NCI-H748 (cell line): ENCODE measurements around the gene CRACR2B.

Experiments used
- DNase-seq: peaks from one replicate; lab custom pipeline; 2025; ENCODE audit not compliant: unreplicated experiment; lab: John Stamatoyannopoulos, UW

CRACR2B gene

DNA sequence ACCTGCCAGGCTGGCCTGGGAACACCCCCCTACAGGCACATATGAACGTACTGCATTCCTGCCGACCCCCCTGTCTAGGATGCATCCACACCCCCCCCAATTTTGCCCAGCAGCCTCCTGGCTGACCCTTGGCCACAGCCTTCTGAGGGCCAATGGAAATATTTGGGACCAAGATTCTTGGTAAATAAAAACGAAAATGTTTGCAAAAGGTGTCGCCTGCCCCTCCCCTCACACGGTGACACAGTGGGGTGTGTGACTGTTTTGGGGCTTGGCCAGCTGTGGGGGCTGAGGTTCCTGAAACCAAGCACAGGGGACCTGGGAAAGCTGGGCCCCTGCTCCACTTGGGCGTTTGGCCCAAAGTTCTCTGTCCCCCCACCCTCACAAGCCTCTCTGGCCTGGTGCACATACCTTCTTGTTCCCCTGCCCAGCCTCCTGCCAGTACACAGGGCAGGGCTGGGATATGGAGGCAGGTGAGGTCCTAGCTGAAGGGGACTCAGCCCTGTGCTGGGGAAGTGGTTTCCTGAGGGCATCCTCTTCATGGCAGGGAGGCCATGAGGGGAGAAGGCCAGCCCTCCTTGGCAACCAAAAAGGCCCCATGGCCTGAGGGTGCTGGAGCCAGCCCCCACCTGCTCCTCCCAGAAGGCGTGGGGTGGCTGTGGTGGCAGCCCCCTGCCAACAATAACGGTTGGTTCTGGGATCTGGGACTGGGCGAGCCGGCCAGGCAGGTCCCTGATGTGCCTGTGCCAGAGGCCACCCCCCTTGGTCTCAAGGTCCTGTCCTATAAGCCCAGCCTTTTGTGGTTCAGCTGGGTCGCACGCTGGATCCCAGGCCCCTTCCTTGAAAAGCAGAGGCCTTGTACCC lies 2.1 kb upstream of the CRACR2B start:
- no peak for DNase-seq

DNA sequence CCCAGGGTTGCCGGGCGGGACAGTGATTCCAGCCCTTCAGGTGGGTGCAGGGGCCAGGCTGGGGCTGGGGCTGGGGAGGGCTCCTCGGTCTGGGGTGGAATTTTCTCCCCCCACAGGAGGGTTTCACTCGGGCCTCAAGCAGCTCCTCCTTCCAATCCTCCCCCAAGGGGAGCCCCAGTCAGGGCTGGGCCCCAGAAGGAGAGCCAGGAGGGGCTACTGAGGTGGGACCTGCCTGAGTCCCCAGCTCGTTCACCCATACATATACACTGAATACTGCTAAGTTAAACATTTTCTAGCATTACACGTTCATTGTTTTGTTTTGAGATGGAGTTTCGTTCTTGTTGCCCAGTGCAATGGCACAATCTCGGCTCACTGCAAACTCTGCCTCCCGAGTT lies 1.5 kb upstream of the CRACR2B start:
- no peak for DNase-seq

DNA sequence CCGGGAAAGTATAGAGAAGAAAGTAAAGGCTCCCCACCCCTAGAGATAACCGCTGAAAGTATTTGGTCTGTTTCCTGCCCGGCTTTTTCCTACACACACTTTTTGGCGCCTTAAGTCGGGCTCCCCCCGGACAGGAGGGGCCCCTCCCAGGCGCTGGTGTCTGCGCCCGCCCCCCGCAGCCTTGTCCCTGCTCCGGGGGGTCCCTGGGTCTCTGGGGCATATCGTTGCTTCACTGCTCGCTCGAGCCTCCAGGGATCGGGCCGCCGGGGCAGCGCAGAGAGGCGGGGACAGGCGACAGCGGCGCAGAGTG lies 928 bp upstream of the CRACR2B start:
- DNase-seq = no peak

DNA sequence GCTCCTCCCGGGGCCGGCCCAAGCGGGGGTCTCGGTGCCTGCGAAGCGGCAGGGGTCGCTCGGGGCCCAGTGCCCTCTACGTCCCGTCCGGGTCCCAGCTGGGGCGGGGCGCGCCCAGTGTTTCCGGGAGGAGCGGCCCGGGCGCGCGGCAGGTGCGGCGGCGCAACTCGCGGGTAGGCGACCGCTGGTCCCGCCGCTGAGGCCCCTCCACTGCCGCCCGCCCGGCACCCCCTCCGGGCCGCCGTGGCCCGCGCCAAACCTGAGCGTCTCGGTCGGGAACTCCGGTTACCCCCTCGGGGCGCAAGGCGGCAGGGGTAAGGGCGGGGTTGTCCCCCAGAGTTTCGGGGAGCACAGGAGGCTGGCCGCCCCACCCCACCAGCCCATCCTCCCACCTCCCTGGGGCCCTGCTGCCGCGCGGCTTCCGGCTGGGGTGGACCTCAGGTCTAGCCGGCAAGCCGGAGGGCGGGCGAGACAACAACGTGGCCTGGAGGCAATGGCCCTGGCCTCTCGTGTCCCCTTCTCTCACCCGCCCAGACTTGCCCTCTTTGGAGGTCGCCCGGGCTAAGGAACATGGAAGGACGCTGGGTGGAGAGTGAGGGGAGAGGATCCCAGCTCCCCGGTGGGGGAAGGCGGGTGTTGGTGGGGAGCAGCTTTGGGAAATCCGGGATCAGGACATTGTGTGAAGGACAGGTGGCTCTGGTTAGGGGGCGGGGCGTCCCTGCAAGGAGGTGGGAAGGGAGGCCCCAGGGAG lies 398 bp upstream of the CRACR2B start:
- peak; percentile 33 for DNase-seq

DNA sequence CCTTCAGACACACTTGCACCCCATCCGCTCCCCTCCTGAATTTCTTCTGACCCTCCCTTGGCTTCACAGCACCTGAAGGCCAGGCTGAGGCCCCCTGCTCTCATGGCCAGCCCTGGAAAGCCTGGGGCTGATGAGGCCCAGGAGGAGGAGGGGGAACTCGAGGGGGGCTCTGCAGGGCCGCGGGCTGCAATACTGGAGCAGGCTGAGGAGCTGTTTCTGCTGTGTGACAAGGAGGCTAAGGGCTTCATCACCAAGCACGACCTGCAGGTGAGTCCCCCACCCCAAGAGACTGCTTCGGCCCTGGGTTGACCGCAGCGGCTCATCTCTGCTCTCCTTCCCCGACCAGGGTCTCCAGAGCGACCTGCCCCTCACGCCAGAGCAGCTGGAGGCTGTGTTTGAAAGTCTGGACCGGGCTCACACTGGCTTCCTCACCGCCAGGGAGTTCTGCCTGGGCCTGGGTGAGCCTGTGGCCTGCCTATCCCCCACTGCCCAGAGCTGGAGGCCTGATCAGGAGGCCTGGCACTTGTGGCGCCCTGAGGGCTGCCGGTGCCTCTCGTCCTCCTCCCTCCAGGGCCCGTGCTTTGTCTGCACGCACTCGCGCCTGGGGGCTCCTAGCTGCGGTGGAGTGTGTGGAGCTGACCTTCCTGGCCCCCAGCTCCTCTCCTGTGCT lies 922 bp downstream of the CRACR2B start:
- DNase-seq = no peak

DNA sequence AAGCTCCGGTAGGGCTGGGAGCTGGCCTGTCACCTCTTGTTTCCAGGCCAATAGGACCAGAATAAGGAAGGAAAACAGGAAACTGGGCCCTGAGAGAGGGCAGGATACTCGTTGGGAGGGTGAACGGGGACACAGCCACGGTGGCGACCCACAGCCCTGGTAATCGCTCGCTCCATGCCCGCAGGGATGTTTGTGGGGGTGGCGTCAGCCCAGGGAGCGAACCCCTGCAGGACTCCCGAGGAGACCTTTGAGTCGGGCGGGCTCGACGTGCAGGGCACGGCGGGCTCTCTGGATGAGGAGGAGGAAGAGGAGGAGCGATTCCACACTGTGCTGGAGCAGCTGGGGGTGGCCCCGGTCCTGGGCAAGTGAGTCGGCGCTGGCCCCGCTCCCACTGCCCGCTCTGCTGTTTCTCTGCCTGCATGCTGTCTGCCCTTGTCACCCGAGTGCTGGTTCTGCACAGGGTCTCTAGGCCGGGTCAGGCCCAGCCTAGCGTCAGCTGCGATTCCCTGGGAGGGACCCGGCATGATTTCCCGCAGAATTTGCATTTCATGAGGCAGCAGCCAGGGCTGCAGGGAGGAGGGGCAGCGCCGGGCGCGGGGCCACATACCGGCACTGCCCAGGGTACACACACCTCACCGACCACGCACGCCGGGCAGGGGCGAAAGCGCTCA lies 1.6 kb downstream of the CRACR2B start:
- no peak for DNase-seq

DNA sequence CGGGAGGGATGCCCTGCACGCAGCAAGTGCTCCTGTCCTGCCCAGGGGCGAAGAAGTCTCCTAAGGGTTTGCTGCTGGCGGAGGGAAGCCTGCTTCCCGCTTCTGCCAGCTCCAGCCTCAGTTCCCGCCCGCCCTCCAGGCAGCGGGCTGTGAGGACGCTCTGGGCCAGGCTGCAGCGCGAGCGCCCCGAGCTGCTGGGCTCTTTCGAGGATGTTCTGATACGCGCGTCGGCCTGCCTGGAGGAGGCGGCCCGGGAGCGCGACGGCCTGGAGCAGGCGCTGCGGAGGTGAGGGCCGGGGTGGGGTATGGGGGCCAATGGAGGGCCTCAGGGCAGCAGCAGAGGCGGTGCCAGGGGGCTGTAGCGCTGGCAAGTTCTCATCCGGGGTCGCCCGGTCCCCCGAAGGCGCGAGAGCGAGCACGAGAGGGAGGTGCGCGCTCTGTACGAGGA lies 2.2 kb downstream of the CRACR2B start:
- DNase-seq = peak; percentile 73

DNA sequence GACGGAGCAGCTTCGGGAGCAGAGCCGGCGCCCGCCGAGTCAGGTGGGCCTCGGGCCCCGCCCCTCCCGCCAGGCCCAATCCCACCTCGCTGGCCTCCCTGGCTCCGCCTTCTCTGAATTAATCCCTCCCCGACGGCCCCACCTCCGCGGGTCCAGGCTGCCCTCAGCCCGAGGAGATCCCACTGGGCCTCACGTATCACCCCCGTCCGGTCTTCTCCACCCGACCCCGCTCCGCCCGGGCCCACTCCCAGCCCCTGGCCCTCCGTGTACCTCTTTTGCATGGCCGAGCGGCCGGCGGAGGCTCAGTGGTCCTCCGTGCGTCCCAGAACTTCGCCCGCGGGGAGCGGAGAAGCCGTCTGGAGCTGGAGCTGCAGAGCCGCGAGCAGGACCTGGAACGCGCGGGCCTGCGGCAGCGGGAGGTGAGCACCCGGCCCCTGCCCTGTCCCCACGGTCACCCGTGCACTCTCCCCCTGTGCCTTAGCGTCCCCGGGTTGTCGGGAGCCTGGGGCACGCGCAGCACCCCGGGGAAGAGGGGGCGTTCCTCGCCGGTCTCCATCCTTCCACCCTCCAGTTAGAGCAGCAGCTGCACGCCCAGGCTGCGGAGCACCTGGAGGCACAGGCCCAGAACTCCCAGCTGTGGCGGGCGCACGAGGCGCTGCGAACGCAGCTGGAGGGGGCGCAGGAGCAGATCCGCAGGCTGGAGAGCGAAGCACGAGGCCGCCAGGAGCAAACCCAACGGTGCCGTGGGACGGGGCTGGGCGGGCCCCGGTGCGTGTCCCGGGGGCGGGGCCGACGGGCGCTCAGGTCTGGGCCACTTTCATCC lies 2.8 kb downstream of the CRACR2B start:
- peak; percentile 89 for DNase-seq

DNA sequence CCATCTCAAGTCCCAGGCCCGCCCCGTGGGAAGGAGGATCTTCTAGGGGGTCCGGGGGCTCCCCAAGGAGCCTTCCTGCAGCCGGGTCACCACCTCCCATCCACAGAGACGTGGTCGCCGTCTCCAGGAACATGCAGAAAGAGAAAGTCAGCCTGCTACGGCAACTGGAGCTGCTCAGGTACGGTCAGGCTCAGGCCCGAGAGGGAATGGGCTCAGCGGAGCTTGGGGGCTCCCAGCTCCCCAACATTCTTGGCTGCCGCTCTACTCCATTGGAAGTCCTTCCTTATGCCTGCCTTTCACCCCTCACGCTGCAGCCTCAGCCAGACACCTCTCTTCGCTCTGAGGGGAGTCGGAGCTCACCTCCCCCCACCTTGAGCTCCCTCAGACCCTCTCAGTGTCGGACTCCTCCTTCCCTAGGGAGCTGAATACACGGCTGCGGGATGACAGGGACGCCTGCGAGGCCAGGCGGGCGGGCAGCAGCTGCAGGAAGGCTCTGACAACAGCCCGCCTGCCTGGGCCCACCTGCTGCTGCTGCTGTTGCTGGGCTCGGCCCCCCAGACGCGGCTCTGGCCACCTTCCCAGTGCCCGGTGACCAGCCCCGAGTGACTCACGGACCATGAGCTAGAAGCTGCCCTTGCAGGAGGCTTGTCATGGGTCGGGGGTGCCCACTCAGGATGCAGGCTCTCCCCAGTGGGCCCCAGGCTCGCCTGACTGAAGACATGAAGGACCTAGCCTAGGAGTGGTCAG lies 3.6 kb downstream of the CRACR2B start:
- DNase-seq = peak; percentile 19

DNA sequence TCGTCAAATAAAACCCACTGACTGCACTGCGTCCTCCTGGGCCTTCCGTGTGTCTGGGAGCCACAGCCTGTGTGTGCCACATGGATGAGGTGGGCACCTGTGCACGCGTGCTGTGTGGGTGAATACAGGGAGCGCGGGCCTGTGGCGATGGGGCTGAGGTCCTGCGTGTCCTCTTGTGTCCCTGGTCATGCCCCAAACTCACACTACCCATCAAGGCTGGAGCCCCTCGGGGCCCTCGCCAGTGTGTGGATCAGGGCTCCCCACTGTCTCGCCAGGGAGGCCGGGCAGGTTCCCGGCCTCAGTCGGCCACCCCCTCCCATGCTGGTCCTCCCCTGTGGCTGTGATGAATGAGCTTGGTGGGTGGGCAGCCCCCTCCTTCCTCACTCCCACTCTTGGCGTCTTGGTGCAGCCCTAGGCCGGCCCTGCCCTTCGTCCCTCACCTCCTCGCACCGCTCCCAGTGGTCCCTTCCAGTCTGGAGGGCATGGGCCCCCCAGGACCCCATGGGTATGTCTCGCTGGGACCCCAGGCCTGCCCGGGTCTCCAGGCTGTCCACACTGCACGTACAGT lies 4.3 kb downstream of the CRACR2B start:
- DNase-seq = no peak

DNA sequence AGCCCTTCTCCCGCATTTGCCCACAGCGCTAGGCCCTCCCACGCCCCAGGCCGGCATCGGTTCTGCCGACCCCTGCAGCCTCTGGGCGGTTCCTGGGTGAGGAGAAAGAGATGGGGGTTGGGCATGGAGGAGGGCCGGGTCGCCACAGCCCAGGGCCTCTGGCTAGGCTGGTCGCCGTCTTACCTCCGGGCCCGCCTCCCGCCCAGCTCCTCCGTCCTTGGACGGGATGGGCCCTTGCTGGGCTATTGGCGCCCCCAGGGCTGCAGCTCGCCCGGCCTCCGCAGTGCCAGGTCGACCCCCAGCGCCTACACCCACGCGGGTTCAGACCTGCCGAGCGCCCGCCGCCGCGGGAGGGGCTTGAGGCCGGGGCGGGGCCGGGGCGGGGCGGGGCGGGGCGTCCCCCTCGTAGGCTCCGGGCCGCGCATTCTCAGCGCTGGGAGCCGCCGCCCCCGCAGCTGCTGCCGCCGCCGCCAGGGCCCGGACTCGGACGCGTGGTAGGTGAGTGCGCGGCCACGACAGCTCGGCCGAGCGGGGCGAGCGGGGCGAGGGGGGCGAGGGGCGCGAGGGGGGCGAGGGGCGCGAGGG lies 4.9 kb downstream of the CRACR2B start, which contains the start of gene CD151:
Gene CD151, plus strand, starts transcription at position 424 of the 585 bp plus-strand sequence. CDS start 3,118 bp downstream, outside the sequence.
- peak; percentile 63 for DNase-seq

DNA sequence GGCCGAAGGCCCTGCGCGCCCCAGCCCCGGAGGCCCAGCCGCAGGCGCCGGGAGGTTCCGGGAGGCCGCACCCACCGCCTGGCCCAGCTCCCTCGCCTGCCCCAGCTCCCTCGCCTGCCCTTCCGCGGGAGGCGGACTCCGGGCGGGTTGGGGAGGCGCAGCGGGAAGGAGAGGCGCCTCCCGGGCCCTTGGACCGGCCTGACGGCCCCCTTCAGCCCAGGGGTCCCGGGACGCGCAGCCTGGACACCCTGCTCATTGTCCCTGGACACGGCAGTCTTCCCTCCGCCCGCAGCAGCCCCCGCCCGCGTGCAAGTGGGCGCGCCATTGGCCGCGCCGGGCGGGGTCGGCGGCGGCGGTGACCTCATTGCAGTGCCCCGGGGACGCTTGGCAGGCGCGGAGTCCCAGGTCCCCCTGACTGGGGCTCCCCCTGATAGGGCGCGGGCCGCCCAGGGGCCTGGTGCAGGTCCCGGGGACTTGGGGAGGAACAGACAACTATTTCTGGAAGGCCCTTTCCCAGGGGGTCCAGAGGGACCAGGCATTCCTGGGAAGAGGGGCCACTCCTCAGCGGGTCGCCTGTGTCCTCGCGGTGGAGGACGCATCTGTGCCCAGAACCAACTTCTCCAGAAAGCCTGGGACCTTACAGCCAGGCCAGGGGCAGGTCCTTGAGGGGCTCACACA lies 5.5 kb downstream of the CRACR2B start:
- peak; percentile 63 for DNase-seq

DNA sequence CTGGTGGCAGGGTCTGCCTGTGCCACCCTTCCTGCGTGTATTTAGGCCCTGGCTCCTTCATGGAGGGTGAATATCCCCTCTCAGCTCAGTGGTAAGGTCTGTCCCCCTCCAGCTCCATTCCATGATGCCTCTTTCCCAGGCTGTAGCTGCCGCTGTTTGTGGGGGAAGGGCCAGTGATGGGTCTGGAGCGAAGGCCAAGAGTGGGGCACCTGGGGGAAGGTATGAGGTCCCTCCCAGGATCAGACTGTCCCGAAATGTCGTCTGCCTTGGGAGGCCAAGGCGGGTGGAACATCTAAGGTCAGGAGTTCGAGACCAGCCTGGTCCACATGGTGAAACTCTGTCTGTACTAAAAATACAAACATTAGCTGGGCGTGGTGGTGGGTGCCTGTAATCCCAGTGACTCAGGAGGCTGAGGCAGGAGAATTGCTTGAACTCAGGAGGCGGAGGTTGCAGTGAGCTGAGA lies 6.2 kb downstream of the CRACR2B start:
- DNase-seq = no peak

DNA sequence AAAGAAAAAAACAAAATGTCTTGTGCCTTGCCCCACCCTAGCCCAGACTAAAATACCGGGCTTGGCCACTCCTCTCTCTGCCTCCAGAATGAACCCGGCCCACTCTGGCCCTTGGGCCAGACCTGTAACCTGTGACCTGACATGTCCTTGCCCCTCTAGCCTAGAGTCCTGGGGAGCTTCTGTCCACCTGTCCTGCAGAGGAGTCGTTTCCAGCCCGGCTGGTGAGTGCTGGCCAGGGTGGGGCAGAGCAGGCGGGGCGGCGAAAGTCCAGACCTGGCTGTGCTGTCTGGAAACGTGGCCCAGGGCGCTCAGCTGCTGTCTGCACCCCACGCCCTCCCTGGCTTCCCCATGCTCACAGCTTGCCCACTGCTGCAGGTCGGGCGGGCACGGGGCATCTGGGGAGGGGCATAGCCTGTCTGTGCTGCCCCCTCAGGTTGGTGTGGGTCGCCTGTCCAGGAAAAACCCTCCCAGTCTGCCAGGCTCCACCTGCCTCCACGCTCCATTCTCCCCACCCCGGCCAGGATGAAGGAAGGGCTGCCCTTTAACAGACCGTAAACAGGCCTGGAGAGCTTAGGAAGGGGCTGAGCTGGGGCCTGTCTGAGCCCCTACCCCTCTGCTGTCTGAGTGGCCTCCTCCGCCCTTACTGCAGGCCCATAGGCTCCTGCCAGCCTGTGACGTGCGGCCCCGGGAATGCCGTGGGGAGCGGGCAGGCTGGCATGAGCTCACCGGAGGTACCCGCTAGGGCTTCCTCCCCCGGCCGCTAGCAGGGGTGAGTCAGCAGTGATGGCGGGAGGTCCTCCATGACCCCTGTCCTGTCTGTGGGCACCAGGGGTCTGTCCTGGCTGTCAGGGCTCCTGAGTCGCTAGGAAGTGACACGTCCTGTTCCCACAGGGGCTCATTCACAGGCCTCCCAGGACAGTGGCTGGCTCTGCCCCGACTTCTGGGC lies 6.9 kb downstream of the CRACR2B start:
- DNase-seq = peak; percentile 36

DNA sequence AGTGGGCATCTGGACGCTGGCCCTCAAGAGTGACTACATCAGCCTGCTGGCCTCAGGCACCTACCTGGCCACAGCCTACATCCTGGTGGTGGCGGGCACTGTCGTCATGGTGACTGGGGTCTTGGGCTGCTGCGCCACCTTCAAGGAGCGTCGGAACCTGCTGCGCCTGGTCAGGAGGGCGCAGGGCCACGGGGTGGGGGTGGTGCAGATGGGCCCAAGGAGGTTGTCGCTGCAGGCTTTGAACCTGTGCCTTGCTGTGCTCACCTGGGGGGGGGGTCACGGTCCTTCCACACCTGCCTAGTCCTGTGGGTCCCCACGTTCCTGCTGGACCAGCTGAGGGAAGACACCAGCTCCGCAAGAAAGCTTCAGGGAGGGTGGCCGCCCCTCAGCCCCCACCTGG lies 8.6 kb downstream of the CRACR2B start:
- no peak for DNase-seq

DNA sequence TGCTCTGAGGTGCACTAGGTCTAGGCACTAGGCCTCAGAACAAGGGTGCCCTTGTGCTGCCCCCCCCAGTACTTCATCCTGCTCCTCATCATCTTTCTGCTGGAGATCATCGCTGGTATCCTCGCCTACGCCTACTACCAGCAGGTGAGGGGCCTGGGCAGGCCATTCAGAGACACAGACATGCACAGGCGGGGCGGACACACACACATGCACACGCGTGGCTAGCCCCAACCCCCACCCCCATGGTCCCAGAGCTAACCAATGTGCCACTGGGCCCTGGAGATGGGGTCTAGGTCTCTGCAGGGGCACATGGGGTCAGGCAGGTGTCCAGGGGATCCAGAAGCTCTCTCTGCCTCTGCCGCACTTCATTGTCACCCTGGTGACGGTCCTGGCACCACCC lies 9.0 kb downstream of the CRACR2B start:
- DNase-seq = no peak
